Activated CD4-positive, CD25-positive, alpha-beta regulatory T cell treated with anti-CD3 and anti-CD28 coated beads, Interleukin-2, amount 50 U/mL, for 24 hours (primary cell): ENCODE data around the gene MTMR3.
"Not testable (repeated sequence)": the region's sequence is repeated elsewhere in the genome, so short reads cannot be mapped to it uniquely, and the experiment has no call there.

Source experiments
- ATAC-seq, 2 donors: fragments of 150-1000 bp; cut with Tn5 transposase; one replicate each; pipeline ENCODE4 v1.10.0; 2021; ENCODE audit warnings: mild to moderate bottlenecking in 1 of 2, moderate library complexity in 1 of 2

The MTMR3 gene

DNA sequence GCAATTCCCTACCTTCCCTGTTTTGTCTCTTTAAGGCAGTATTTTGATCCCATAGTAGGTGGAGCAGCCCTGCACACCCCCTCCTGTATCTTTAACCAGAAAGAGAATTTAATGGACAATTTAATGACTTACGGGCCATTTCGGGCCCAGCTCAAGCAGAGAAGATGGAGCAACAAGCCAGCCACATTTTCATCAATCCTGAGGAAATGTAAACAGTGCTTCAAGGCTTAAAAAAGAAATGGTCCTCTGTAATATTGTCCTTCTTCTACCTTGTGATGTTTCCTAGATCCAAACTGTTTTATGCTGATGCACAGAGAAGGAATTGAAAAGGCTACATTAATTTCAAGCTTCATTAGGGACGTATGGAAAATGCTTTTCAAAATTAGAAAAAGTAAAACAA is 88.6 kb downstream of the MTMR3 start:
- no peak for ATAC-seq

DNA sequence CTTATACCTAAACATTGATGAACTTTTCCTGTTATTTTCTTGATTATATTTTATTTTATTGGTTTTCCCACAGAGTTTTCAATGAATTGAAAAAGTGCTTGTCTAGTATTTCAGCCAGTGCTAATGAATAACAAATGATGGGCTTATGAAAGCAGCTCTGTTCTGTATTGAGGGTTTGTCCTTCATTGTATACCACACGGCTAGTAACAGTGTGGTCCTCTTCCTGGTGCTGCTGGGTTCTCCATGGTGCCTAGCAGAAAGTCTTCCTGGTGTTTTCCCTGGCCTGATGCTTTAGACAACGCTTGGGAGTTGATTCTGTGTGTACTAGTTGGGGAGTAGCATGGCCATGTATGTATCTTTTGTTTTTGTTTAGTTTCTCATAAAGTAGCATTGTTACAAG is 89.1 kb downstream of the MTMR3 start:
- no peak for ATAC-seq

GRCh38 chr22:29973269-29973668 is 90.3 kb downstream of the MTMR3 start:
- ATAC-seq: no peak

- ATAC-seq: not testable (repeated sequence)
These were observed 90.7 kb downstream of the MTMR3 start for GRCh38 chr22:29973680-29974079.

DNA sequence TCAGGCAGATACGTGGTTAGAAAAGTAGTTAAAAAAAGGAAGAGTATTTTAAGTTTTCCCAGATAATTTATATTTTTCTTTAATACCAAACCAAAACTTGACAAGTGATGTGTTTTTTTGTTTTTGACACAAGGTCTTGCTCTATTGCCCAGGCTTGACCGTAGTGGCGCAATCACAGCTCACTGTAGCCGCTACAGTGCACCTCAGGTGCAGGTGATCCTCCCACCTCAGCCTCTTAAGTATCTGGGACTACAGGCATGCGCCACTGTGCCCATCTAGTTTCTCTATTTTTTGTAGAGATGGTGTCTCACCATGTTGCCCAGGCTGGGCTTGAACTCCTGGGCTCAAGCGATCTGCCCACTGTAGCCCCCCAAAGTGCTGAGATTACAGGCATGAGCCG is 92.5 kb downstream of the MTMR3 start:
- no peak for ATAC-seq

DNA sequence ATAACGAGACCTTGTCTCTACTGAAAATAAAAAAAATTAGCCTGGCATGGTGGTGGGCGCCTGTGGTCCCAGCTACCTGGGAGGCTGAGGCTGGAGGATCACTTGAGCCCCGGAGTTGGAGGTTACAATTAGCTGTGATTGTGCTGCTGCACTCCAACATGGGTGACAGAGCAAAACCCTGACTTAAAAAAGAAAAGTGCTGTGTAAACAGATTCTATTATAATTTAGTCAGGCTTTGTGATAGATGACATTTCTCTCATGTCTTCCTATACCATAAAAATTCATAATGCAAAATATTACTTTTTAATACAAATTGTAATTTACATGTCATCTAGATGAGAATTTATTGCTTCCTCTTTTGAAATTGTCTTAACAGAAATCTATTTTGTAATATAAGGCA is 94.1 kb downstream of the MTMR3 start:
- no peak for ATAC-seq

DNA sequence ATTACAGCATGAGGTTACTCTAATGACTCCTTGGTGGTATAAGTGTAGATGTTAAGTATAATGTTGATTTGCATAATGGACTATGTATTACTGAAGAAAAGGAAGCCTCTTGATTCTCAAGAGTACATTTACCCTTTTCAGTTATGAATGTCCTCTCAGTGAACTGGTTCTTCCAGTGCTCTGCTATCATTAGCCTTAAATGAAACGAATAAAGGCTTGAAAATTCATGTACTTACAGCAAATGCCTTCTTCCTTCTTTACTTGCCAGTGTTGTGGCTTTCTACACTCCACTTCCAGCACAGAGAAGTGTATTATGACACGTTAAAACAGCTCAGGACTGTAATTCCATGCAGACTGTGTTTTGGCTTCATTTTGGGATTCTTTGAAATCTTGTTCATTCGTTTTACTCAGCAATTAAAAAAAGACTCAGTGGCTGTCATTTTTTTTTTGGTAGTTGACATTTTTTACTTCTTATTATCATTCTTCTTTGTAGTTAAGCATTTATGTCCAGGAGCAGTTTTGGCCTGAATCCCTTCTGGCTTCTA is 96.9 kb downstream of the MTMR3 start:
- no peak for ATAC-seq

DNA sequence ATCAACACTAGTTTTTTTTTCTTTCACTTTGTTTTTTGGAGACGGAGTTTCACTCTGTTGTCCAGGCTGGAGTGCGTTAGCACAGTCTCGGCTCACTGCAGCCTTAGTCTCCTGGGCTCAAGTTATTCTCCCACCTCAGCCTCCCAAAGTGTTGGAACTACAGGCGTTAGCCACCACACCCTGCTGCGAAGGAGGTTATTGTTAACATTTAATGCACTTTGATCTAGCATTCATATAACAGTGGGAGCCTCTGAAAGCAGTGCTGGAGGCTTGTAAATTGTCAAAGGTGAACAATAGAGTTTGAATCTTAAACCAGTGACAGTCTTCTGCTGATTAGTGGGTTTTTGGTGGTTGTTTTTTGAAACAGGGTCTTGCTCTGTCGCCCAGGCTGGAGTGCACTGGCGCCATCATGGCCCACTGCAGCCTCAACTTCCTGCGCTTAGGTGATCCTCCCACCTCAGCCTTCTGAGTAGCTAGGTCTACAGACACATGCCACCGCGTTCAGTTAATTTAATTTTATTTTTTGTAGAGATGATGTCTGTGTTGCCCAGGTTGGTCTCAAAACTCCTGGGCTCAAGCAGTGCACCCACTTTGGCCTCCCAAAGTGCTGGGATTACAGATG is 100.4 kb downstream of the MTMR3 start:
- no peak for ATAC-seq

DNA sequence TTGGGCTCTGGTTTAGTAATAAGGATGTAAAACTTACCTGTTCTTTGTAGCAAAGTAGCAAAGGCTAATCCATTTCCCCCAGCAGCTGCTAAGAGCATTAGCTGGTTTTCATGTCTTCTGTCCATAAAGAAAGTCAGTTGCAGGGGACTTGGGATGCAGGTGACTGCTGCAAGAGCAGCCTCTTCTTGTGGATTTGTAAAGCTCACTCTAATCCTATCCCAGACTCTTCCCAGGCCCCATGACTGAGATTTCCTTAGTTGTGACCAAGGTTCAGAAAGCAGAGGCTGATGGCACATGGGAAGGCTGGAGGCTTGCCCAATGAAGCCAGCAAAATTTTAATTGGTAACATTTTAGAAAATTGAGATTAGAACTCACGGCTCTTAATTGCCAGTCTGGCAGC is 102.9 kb downstream of the MTMR3 start:
- ATAC-seq: no peak

DNA sequence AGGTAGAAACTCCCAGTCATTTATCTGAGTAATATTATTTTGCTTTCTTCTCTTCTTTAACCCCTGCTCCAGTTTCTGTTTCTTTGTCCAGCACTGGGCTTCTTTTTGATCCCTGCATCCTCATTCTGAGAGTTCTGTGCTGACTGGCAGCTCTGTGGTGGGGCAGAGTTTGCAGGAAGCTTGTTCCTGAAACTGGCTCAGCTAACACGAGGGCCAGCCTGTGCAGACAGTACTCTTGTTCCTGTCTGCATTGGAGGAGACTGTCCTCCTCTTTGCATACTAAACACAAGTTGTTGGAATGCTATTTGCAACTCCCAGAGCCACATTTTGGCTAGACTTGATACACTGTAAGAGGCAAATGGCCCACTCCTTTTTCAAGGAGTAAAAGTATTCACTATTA is 104.2 kb downstream of the MTMR3 start:
- no peak for ATAC-seq

DNA sequence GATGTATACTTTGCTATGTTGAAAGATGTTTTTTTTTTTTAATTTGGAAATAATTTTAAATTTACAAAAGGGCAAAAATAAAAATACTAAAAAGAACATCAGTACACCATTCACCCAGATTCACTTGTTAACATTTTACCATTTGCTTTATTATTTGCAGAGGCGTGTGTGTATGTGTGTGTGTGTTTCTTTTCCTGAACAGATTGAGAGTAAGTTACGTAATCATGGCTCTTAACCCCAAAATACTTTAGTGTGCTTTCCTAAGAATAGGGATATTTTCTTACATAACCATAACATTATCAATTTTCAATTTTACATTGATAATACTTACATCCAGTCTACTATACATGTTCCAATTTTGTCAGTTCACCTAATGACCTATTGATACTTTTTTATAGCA is 105.7 kb downstream of the MTMR3 start:
- no peak for ATAC-seq

- ATAC-seq: no peak
These were observed 106.5 kb downstream of the MTMR3 start for GRCh38 chr22:29989446-29989845.

- no peak for ATAC-seq
These were observed 109.6 kb downstream of the MTMR3 start for GRCh38 chr22:29992341-29993275.

DNA sequence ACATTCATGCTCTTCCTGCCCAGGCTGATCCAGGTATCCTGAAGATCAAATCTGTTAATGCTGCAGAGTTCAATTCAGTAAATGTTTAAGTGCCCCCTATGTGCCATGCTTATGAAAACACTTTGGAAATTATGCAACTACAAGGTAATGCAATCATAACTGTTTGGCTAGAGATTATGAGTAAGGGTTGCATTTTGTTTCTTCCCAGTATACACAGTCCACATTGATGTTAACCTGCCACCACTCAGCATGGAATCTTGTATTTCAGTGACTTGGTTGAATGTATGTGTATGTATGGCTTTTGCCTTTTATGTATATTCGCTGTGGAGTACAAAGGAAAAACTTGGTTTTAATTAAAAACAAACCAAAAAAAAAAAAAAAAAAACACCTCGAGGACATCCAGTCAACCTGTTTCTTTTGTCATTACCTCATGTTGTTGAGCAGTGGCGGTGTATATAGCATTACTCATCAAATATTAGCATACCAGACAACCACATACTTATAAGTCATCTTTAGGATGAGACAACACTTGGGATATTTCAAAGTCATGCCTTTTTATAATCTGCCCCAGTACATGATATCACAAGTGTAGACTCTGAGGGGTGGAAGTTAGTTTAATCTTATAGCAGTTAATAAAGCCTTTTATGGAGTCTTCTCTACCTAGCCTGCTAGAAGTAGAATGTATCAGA is 111.2 kb downstream of the MTMR3 start:
- ATAC-seq: peak; percentile 97 to 98

DNA sequence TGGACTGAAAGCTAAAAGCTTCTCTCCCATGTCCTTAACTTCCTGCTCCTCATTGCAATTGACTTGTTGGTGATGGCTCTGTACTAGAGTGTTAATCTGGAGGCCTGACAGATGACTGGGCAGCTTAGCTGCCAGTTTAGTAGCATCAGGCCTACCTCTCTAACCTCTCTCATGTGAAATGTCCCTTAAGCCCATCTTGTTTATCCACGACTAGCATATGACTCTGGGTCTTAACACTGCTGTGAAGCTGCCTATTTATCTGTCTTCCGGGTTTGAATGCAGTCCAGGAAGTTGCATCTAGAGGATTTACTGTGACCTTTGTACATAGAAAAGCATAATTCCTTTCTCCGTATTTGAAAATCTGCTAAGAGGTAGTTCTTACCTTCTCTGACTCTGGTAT is 112.0 kb downstream of the MTMR3 start:
- ATAC-seq: peak in 1 of 2 donors; percentile 17

DNA sequence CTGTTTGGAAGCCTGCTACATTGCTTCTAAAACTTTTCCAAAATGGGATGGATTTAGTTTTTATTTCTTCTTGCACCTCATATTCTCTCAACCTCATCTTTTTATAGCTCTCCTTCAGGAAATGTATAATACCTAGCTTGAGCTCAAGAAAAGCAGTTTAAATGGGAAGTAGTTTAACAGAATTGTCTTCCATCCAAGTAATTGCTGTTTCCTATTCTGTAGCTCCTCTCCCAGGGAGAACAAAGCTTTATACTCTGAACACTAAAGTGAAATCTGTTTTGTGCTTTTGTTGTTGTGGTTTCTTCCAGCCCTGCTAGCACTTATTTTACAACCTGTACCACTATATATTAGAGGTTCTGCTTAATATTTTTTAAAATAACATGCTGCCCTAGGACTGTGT is 114.1 kb downstream of the MTMR3 start:
- no peak for ATAC-seq

DNA sequence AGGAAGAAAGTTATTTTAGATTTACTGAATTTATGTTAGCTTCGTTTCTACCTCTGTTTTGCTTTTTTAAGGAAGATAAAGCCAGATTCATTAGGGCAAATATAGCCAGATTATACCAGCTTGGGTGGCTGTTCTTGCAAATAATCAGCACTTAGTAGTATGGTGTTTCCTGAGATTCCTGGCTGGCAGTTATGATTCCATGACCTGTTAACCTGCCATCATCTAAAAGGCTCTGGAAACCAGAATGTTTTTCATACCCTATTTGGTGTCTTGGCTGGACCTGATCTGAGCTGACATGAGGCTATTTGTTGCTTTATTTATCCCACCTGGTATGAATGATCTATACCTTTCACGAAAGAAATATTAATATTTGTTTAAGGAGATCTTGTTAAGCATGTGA is 114.5 kb downstream of the MTMR3 start:
- ATAC-seq: no peak

GRCh38 chr22:29998627-29999384 is 115.8 kb downstream of the MTMR3 start:
- ATAC-seq: no peak

- ATAC-seq: no peak
These were observed 117.6 kb downstream of the MTMR3 start for GRCh38 chr22:30000566-30000965.

- no peak for ATAC-seq
These were observed 118.5 kb downstream of the MTMR3 start for GRCh38 chr22:30001459-30001858.

GRCh38 chr22:30002861-30003486 is 120.0 kb downstream of the MTMR3 start:
- no peak for ATAC-seq

DNA sequence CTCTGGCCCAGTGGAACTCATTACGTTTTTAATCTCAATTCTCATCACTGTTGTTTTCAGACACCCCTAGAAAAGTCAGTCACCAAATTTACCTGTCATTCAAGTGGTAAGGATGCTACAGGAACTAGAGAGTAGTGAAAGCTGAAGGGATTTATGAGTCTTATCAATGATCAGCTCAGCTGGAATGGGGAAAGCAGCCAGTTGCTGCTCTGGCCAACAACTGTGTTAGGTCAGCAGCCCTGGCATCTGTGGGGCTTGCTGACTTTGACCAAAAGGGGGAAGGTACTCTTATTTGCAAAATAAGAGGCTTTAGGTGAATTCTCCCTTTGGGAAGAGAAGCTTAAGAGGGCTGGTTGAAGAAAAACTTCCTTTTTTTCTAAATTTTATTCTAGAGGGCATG is 121.1 kb downstream of the MTMR3 start:
- ATAC-seq: no peak
